Fibroblast of lung (primary cell): ENCODE measurements around the gene GGT6. TPM values are rescaled to one million over a fixed set of nuclear protein-coding genes. Genes with fewer than 3 reads are reported as not detected.

ENCODE experiments used
- DNase-seq, 2 donors: peaks; one replicate each; pipeline versions ENCODE4 v3.0.0 to v3.0.0-alpha.2; 2010; ENCODE audit warnings: low read depth in 2 of 2
- H2AFZ ChIP-seq: 2 replicates; pipeline ENCODE4 v1.5.1; 2012; ENCODE audit warnings: low read length, control low read depth, inconsistent platforms
- H3K27ac ChIP-seq: 2 replicates; pipeline ENCODE4 v1.5.1; 2011; ENCODE audit warnings: low read length, control low read depth; ENCODE audit not compliant: insufficient read depth
- H3K27me3 ChIP-seq: 2 replicates; pipeline ENCODE4 v1.5.1; 2011; ENCODE audit warnings: mild to moderate bottlenecking, low read length; ENCODE audit not compliant: control insufficient read depth, insufficient read depth
- H3K36me3 ChIP-seq: 2 replicates; pipeline ENCODE4 v1.5.1; 2011; ENCODE audit warnings: low read length; ENCODE audit not compliant: control insufficient read depth, insufficient read depth
- H3K4me1 ChIP-seq: 2 replicates; pipeline ENCODE4 v1.5.1; 2011; ENCODE audit warnings: low read length; ENCODE audit not compliant: control insufficient read depth, insufficient read depth; ENCODE audit errors: extremely low read depth
- H3K4me2 ChIP-seq: 2 replicates; pipeline ENCODE4 v1.5.1; 2011; ENCODE audit warnings: low read length, control low read depth; ENCODE audit not compliant: insufficient read depth; ENCODE audit errors: extremely low read depth
- H3K4me3 ChIP-seq, 4 experiments: fragments of 200-600 bp in 1 of 4; sonication (generic) in 1 of 4; replicated peaks in 1 of 4; 2 replicates each; pipeline ENCODE4 v1.5.1; 2011 to 2016; ENCODE audit warnings: low read length in 4 of 4, low read depth in 3 of 4, mild to moderate bottlenecking in 3 of 4, control low read depth in 2 of 4, inconsistent platforms in 1 of 4, mixed read lengths in 1 of 4; ENCODE audit not compliant: insufficient read depth in 1 of 4; ENCODE audit errors: control extremely low read depth in 1 of 4
- H3K79me2 ChIP-seq: 2 replicates; pipeline ENCODE4 v1.5.1; 2012; ENCODE audit warnings: mild to moderate bottlenecking, low read length, inconsistent platforms; ENCODE audit not compliant: control insufficient read depth, insufficient read depth
- H3K9ac ChIP-seq: 2 replicates; pipeline ENCODE4 v1.5.1; 2011; ENCODE audit warnings: mild to moderate bottlenecking, low read length, control low read depth; ENCODE audit not compliant: insufficient read depth
- H3K9me3 ChIP-seq: 2 replicates; pipeline ENCODE4 v1.5.1; 2012; ENCODE audit warnings: low read depth, low read length; ENCODE audit not compliant: control insufficient read depth, insufficient read depth
- H4K20me1 ChIP-seq: 2 replicates; pipeline ENCODE4 v1.5.1; 2011; ENCODE audit warnings: low read length; ENCODE audit not compliant: control insufficient read depth, insufficient read depth; ENCODE audit errors: extremely low read depth
- EZH2 ChIP-seq: IDR thresholded peaks from 2 replicates; pipeline ENCODE4 v1.5.1; 2012; ENCODE audit warnings: low read length, control low read depth, mild to moderate bottlenecking; ENCODE audit errors: missing control alignments
- polyA plus RNA-seq, 2 donors: library from polyadenylated mRNA; depleted of rRNA in 1 of 2; stranded (reverse) in 1 of 2; unstranded in 1 of 2; fragments of >200 nt; gene quantifications; 2 replicates each; pipeline ENCODE4 v1.2.1, GENCODE V29; 2011 to 2012; ENCODE audit warnings: missing spikeins in 1 of 2
- total RNA-seq: library from RNA; depleted of rRNA; stranded (reverse); fragments of >200 nt; gene quantifications from 2 replicates; pipeline ENCODE4 v1.2.1, GENCODE V29; 2014
- TF ChIP-seq, protein P1 (sequence below), 2 donors: IDR thresholded peaks in 1 of 2; conservative IDR thresholded peaks in 1 of 2; 1 replicate in 1 of 2; 2 replicates in 1 of 2; pipeline ENCODE4 v1.5.1; 2011 to 2012; ENCODE audit warnings: low read length in 2 of 2, control low read depth in 1 of 2, inconsistent platforms in 1 of 2, low read depth in 1 of 2, mild to moderate bottlenecking in 1 of 2

The GGT6 gene
- total and polyA plus RNA-seq, 2 donors (not counting 1 experiment from before 2014, with no cell fraction given): not detected

DNA sequence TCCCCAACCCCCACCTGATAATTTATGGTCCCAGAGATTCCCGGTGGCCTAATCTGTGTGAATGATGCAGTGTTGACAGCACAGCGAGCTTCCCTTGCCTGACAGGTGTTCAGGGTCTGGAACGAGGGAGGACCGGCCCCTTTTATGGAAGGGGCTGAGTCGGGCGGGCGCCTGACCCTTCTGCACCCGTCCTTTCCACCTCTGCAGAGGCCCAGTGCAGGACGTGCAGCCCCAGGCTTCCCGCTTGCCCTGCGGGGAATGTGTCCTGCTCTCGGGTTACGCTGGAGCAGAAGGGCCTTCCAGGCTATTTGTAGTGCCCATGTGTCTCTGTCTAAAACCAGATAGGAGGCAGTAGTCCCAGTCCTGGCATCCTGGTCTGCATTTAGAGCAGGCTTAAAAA is 40.2 kb upstream of the GGT6 start:
- Histone ChIP-seq H3K27me3 (peaks cover 24% of the 10 kb centered on the region), H4K20me1 (no peaks in the 10 kb centered on the region), H3K36me3 (no peaks in the 10 kb centered on the region), H3K9ac (no peak overlapping the region), H3K4me1 (peaks cover 1% of the 10 kb centered on the region), H3K4me3 (no peak overlapping the region), H3K9me3 (no peaks in the 10 kb centered on the region), H2AFZ (no peak overlapping the region), H3K79me2 (no peaks in the 10 kb centered on the region), H3K4me2 (no peak overlapping the region), H3K27ac (no peak overlapping the region)
- no peak for TF ChIP-seq EZH2
- TF ChIP-seq, protein P1, sequence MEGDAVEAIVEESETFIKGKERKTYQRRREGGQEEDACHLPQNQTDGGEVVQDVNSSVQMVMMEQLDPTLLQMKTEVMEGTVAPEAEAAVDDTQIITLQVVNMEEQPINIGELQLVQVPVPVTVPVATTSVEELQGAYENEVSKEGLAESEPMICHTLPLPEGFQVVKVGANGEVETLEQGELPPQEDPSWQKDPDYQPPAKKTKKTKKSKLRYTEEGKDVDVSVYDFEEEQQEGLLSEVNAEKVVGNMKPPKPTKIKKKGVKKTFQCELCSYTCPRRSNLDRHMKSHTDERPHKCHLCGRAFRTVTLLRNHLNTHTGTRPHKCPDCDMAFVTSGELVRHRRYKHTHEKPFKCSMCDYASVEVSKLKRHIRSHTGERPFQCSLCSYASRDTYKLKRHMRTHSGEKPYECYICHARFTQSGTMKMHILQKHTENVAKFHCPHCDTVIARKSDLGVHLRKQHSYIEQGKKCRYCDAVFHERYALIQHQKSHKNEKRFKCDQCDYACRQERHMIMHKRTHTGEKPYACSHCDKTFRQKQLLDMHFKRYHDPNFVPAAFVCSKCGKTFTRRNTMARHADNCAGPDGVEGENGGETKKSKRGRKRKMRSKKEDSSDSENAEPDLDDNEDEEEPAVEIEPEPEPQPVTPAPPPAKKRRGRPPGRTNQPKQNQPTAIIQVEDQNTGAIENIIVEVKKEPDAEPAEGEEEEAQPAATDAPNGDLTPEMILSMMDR (conservative IDR thresholded peaks at IDR 0.05 in 1 of 2, IDR thresholded peaks at IDR 0.05 in 1 of 2; ENCODE audit: low read depth in 1 of 2, low read length in 2 of 2): no peak
- DNase-seq: no peak

DNA sequence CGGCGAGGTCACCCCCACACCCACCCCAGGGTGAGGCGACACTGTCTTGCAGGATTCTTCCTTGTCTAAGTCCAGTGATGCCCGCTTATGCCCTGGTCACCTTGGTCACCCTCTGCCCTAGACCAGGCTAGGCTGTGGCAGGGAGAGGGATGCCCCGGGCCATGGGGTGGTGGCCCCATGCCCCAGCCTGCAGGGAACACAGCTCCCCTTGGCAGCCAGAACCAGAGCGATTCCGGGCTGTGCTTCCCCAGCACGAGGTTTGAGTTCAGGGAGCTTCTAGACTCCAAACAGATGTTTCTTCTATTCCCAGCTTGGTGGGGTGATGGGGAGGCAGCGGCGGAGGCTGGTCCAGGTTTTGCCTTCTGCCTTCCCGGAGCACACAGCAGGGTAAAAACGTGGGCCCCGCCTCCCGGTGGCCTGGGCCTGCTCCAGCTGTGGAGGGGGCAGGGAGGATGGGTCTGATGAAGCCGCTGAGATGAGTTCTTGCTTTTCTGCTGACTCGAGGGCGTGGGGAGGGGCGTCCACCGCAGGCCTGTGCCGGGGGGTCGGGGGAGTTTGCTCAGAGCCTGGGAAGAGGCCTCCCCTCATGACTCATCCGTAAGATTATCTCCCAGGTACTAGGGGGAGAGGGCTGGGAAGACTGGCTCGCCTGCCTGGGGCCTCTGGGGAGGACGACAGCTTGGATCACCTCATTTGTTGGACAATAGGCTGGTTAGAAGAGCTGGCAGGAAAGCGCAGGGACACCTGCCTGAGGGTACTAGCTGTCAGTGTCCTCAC is 39.3 kb upstream of the GGT6 start:
- Histone ChIP-seq H2AFZ (no peak overlapping the region), H3K36me3 (no peaks in the 10 kb centered on the region), H4K20me1 (no peaks in the 10 kb centered on the region), H3K79me2 (no peaks in the 10 kb centered on the region), H3K27ac (no peak overlapping the region), H3K9ac (no peak overlapping the region), H3K27me3 (peaks cover 24% of the 10 kb centered on the region), H3K4me1 (no peaks in the 10 kb centered on the region), H3K4me3 (peak overlapping the region in 2 of 4 experiments; percentile 12 to 25), H3K9me3 (no peaks in the 10 kb centered on the region), H3K4me2 (no peak overlapping the region)
- peak; percentile 29 to 91 for DNase-seq
- no peak for TF ChIP-seq EZH2
- TF ChIP-seq, protein P1 (conservative IDR thresholded peaks at IDR 0.05 in 1 of 2, IDR thresholded peaks at IDR 0.05 in 1 of 2; ENCODE audit: low read depth in 1 of 2, low read length in 2 of 2): no peak

DNA sequence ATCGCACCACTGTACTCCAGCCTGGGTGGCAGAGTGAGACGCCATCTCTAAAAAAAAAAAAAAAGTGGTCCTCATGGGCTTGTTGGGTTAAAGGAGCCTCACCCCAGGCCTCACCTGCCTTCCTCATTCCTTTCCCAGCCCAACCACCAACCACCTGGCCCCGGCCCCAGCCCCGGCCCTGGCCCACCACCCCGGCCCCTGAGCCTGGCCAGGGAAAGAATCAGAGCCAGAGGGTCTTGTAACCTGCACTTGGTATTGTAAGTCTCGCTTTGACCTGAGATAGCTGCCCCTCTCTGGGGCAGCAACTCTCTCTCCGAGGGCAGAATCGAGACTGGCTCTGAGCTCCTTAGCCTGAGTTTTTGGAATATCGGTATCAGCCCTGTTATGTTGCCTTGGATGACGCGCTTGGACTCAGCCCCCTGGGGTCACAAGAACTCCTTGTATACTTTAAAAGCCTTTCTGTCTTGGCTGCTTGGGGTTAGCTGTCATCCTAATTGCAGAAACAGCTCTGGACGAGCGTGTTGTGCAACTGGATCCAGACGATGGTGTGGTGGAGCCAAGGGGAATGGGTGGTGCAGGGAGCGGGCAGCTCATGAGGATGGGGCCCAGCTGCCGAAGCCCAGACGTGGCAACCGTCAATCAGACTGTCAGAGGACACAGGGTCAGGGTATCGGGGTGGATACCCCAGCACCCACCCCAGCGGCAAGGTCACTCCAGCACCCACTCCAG is 38.6 kb upstream of the GGT6 start:
- H3K36me3 ChIP-seq: no peaks in the 10 kb centered on the region
- no peaks in the 10 kb centered on the region for H3K79me2 ChIP-seq
- no peak overlapping the region for H3K9ac ChIP-seq
- no peak overlapping the region for H3K4me2 ChIP-seq
- no peak overlapping the region for H2AFZ ChIP-seq
- H3K4me3 ChIP-seq: peak overlapping the region in 1 of 4 experiments; percentile 25
- peaks cover 22% of the 10 kb centered on the region for H3K27me3 ChIP-seq
- no peak overlapping the region for H3K27ac ChIP-seq
- H3K9me3 ChIP-seq: no peaks in the 10 kb centered on the region
- peak in 1 of 2 donors; percentile 98 for DNase-seq
- TF ChIP-seq, protein P1 (conservative IDR thresholded peaks at IDR 0.05 in 1 of 2, IDR thresholded peaks at IDR 0.05 in 1 of 2; ENCODE audit: low read depth in 1 of 2, low read length in 2 of 2): no peak
- no peak for TF ChIP-seq EZH2
- no peaks in the 10 kb centered on the region for H3K4me1 ChIP-seq
- no peaks in the 10 kb centered on the region for H4K20me1 ChIP-seq
